Measurements from ENCODE around the gene METTL5. TPM values are rescaled to one million over a fixed set of nuclear protein-coding genes. Genes with fewer than 3 reads are reported as not detected.

Gene METTL5
- total and polyA plus RNA-seq, 9 of the 15 experiments (the other 6 are each of a cell fraction or from before 2014, with no cell fraction given) = 149 to 471 (median 224) TPM

DNA sequence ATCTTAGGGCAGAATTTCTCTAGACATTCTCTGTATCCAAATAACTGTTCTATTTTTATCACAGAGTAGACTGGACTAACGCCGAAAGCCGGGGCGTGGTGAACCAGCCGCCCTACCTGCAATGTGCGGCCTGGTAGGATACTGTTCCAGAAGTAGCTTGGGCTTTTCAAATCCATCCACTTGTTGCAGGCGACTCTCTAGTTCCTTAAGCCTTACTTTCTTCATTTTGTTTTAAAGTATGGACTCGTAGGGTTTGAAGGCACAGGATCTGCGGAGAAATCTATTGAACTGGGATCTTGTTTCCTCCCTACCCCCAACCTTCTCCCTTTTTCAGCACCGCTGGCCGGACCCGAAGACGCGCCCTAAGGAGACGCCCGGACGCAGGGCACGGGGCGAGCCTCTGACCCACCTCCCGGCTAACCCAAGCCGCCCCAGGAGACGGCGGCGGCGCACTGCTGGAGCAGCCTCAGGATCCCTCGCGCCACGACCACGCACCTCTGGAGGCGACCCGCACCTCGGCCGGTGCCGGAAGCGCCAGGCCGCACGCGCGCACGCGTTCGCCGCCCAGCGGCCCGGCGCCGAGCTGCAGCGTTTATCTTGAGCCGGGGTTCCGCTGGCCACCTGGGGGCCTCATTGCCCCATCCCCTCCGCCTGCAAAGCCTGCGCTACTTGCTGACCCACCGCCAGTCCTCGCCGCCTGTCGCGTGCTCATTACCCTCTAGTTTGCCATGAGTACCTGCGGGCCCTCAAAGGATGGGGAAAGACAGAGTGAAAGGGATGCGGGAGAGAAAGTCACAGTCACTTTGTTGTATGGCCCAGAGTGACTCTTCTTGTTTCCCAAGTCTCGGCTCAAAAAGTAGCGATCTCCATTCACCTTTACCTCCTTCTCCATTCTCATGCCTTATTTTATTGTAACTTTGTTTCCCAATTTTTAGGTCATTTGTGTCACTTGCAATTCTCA lies at the start of gene METTL5 (continued):
- TF ChIP-seq, protein P1, sequence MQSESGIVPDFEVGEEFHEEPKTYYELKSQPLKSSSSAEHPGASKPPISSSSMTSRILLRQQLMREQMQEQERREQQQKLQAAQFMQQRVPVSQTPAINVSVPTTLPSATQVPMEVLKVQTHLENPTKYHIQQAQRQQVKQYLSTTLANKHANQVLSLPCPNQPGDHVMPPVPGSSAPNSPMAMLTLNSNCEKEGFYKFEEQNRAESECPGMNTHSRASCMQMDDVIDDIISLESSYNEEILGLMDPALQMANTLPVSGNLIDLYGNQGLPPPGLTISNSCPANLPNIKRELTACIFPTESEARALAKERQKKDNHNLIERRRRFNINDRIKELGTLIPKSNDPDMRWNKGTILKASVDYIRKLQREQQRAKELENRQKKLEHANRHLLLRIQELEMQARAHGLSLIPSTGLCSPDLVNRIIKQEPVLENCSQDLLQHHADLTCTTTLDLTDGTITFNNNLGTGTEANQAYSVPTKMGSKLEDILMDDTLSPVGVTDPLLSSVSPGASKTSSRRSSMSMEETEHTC (IDR thresholded peaks at IDR 0.05) = no peak
- TF ChIP-seq MTA1 (IDR thresholded peaks at IDR 0.05; ENCODE audit: borderline replicate concordance) (no peak), MEF2D (tag; conservative IDR thresholded peaks at IDR 0.05; ENCODE audit: low read depth) (no peak), STAT5A (IDR thresholded peaks at IDR 0.05; ENCODE audit: borderline replicate concordance, low read length) (no peak), ARNT (IDR thresholded peaks at IDR 0.05) (0 out of 4 replicates have a peak, but pooled peaks of 1 of the 2 experiments have one; percentile 22), ETV1 (tag; conservative IDR thresholded peaks at IDR 0.05; ENCODE audit: low read depth) (peak; percentile 64), PREB (CRISPR knock-in tag; IDR thresholded peaks at IDR 0.05) (no peak), ZNF584 (CRISPR knock-in tag; IDR thresholded peaks at IDR 0.05; ENCODE audit: low read depth) (no peak), ZNF140 (CRISPR knock-in tag; IDR thresholded peaks at IDR 0.05) (no peak), NFATC3 (IDR thresholded peaks at IDR 0.05) (no peak), ZBTB1 (CRISPR knock-in tag; IDR thresholded peaks at IDR 0.05; ENCODE audit: borderline replicate concordance, low read depth) (peak; percentile 87; the same call in 1 of the 2 replicates), MBD2 (IDR thresholded peaks at IDR 0.05; ENCODE audit: borderline replicate concordance, low read depth) (no peak), ZNF766 (CRISPR knock-in tag; conservative IDR thresholded peaks at IDR 0.05) (no peak), CBX2 (IDR thresholded peaks at IDR 0.05; ENCODE audit: insufficient read depth, low read length, poor library complexity, severe bottlenecking) (no peak), KAT2B (IDR thresholded peaks at IDR 0.05; ENCODE audit: low read depth, low read length) (no peak), ZNF165 (CRISPR knock-in tag; IDR thresholded peaks at IDR 0.05; ENCODE audit: borderline replicate concordance) (no peak; the same call in 1 of the 2 replicates), NFIX (CRISPR knock-in tag; IDR thresholded peaks at IDR 0.05; ENCODE audit: low read depth) (no peak), MEF2A (IDR thresholded peaks at IDR 0.05; ENCODE audit: control insufficient read depth, low read depth, low read length) (peak; percentile 74), ZFP36 (IDR thresholded peaks at IDR 0.05; ENCODE audit: low read depth, low read length, partially characterized antibody) (peak; percentile 28), RNF2 (IDR thresholded peaks at IDR 0.05) (peak; percentile 81)
- TF ChIP-seq, protein P2, sequence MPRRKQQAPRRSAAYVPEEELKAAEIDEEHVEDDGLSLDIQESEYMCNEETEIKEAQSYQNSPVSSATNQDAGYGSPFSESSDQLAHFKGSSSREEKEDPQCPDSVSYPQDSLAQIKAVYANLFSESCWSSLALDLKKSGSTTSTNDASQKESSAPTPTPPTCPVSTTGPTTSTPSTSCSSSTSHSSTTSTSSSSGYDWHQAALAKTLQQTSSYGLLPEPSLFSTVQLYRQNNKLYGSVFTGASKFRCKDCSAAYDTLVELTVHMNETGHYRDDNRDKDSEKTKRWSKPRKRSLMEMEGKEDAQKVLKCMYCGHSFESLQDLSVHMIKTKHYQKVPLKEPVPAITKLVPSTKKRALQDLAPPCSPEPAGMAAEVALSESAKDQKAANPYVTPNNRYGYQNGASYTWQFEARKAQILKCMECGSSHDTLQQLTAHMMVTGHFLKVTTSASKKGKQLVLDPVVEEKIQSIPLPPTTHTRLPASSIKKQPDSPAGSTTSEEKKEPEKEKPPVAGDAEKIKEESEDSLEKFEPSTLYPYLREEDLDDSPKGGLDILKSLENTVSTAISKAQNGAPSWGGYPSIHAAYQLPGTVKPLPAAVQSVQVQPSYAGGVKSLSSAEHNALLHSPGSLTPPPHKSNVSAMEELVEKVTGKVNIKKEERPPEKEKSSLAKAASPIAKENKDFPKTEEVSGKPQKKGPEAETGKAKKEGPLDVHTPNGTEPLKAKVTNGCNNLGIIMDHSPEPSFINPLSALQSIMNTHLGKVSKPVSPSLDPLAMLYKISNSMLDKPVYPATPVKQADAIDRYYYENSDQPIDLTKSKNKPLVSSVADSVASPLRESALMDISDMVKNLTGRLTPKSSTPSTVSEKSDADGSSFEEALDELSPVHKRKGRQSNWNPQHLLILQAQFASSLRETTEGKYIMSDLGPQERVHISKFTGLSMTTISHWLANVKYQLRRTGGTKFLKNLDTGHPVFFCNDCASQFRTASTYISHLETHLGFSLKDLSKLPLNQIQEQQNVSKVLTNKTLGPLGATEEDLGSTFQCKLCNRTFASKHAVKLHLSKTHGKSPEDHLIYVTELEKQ (CRISPR knock-in tag; IDR thresholded peaks at IDR 0.05) = no peak

Measured in K562 (cell line).